B cell (primary cell): ENCODE measurements around the gene NEXMIF. TPM values are rescaled to one million over a fixed set of nuclear protein-coding genes. Genes with fewer than 3 reads are reported as not detected.

Experiments
- ATAC-seq: fragments of 200-7000 bp; cut with Tn5 transposase; one replicate; pipeline ENCODE4 v1.10.0; 2021; ENCODE audit warnings: low read depth, mild to moderate bottlenecking, moderate number of reproducible peaks, moderate library complexity
- CTCF ChIA-PET: fragments of 350-600 bp; sonication (Branson Sonifier 250); formaldehyde crosslinking; loops from one replicate; lab custom pipeline; 2021; ENCODE audit warnings: antibody characterized with exemption, inconsistent platforms; lab: Charles Lee
- POLR2A ChIA-PET: fragments of 350-600 bp; sonication (Branson Sonifier 250); formaldehyde crosslinking; loops from one replicate; lab custom pipeline; 2021; ENCODE audit warnings: antibody characterized with exemption; lab: Charles Lee
- DNase-seq: peaks from one replicate; pipeline ENCODE4 v3.0.0; 2013
- H2AFZ ChIP-seq: 2 replicates; pipeline ENCODE4 v1.6.1; 2012; ENCODE audit warnings: mild to moderate bottlenecking, low read depth, low read length; ENCODE audit not compliant: insufficient read depth, poor library complexity, severe bottlenecking
- H3K27ac ChIP-seq, 2 donors: 1 replicate in 1 of 2; 2 replicates in 1 of 2; pipeline ENCODE4 v1.5.1; 2012 to 2013; ENCODE audit warnings: low read length in 2 of 2, mild to moderate bottlenecking in 2 of 2, moderate library complexity in 1 of 2
- H3K27me3 ChIP-seq, 4 experiments: fragments of 200-600 bp in 1 of 4; sonication (generic) in 1 of 4; replicated peaks in 1 of 4; 1 replicate in 2 of 4; 2 replicates in 2 of 4; pipeline versions ENCODE4 v1.6.1 to v1.7.0; 2013 to 2016; ENCODE audit warnings: low read length in 3 of 4, mild to moderate bottlenecking in 2 of 4, mixed read lengths in 1 of 4, moderate library complexity in 1 of 4; ENCODE audit not compliant: insufficient read depth in 4 of 4, control insufficient read depth in 3 of 4; ENCODE audit errors: control extremely low read depth in 1 of 4
- H3K36me3 ChIP-seq, 2 experiments: replicated peaks in 1 of 2; 1 replicate in 1 of 2; 2 replicates in 1 of 2; pipeline versions ENCODE4 v1.6.1 to v1.7.1; 2013; ENCODE audit warnings: low read length in 1 of 2; ENCODE audit not compliant: insufficient read depth in 2 of 2, control insufficient read depth in 1 of 2; ENCODE audit errors: control extremely low read depth in 1 of 2, extremely low read depth in 1 of 2
- H3K4me1 ChIP-seq, 2 donors: fragments of 200-600 bp in 1 of 2; sonication (generic) in 1 of 2; 1 replicate in 1 of 2; 2 replicates in 1 of 2; pipeline versions ENCODE4 v1.5.1 to v1.6.1; 2013 to 2017; ENCODE audit warnings: low read length in 2 of 2; ENCODE audit not compliant: control insufficient read depth in 2 of 2, insufficient read depth in 2 of 2
- H3K4me2 ChIP-seq: replicated peaks from 2 replicates; pipeline ENCODE3; 2012; ENCODE audit warnings: mild to moderate bottlenecking, low read depth, low read length; ENCODE audit not compliant: poor library complexity, severe bottlenecking
- H3K4me3 ChIP-seq, 5 experiments: fragments of 200-600 bp in 1 of 5; sonication (generic) in 1 of 5; 1 replicate in 3 of 5; 2 replicates in 2 of 5; pipeline versions ENCODE4 v1.5.1 to v1.7.0; 2011 to 2016; ENCODE audit warnings: low read length in 4 of 5, mild to moderate bottlenecking in 4 of 5, low read depth in 2 of 5, control low read depth in 1 of 5, moderate library complexity in 1 of 5; ENCODE audit not compliant: insufficient read depth in 1 of 5; ENCODE audit errors: control extremely low read depth in 1 of 5, extremely low read depth in 1 of 5
- H3K79me2 ChIP-seq: fragments of 200-600 bp; sonication (generic); one replicate; pipeline ENCODE4 v1.6.0; 2016; ENCODE audit warnings: low read length; ENCODE audit not compliant: control insufficient read depth, insufficient read depth
- H3K9ac ChIP-seq: fragments of 200-600 bp; sonication (generic); 2 replicates; pipeline ENCODE4 v1.6.1; 2017; ENCODE audit warnings: mild to moderate bottlenecking, low read length, moderate library complexity
- H3K9me3 ChIP-seq, 3 donors: one replicate each; pipeline versions ENCODE4 v1.6.1 to v1.7.1; 2013; ENCODE audit warnings: low read length in 2 of 3; ENCODE audit not compliant: control insufficient read depth in 2 of 3, insufficient read depth in 1 of 3; ENCODE audit errors: control extremely low read depth in 1 of 3
- H4K20me1 ChIP-seq: 2 replicates; pipeline ENCODE4 v1.6.0; 2012; ENCODE audit warnings: mild to moderate bottlenecking, low read length; ENCODE audit not compliant: insufficient read depth, control insufficient read depth, poor library complexity, severe bottlenecking
- H3K27ac Mint-ChIP-seq: one replicate; pipeline ENCODE4 v1.8.0; 2021; ENCODE audit warnings: mixed read lengths
- H3K27me3 Mint-ChIP-seq: one replicate; pipeline ENCODE4 v1.8.0; 2021; ENCODE audit warnings: mixed read lengths
- H3K4me1 Mint-ChIP-seq: one replicate; pipeline ENCODE4 v1.8.0; 2021; ENCODE audit warnings: mixed read lengths
- H3K4me3 Mint-ChIP-seq: one replicate; pipeline ENCODE4 v1.8.0; 2021; ENCODE audit warnings: mixed read lengths
- H3K9me3 Mint-ChIP-seq: one replicate; pipeline ENCODE4 v1.8.0; 2022; ENCODE audit warnings: mixed read lengths; ENCODE audit not compliant: insufficient read depth
- CTCF ChIP-seq: fragments of 200-600 bp; IDR thresholded peaks from one replicate; pipeline ENCODE4 v1.8.0; 2022; ENCODE audit warnings: antibody characterized with exemption, mild to moderate bottlenecking
- EZH2 ChIP-seq: IDR thresholded peaks from 2 replicates; pipeline ENCODE4 v1.6.1; 2012; ENCODE audit warnings: borderline replicate concordance, low read depth, mild to moderate bottlenecking, moderate library complexity, low read length; ENCODE audit not compliant: insufficient read depth, poor library complexity, severe bottlenecking
- whole genome bisulfite sequencing: methylation state at CpG from one replicate; pipeline ENCODE4 v1.1.5; 2013; ENCODE audit warnings: missing lambda C conversion rate; ENCODE audit not compliant: insufficient coverage; 5-methylcytosine and 5-hydroxymethylcytosine counted together
- intact Hi-C: fragments of 100-400 bp; cut with micrococcal nuclease; formaldehyde crosslinking; loops from one replicate; pipeline ENCODE4 v1.10.0; 2022
- polyA plus RNA-seq: library from polyadenylated mRNA; depleted of rRNA; stranded (reverse); fragments of >200 nt; gene quantifications from 2 replicates; pipeline ENCODE4 v1.2.3, GENCODE V29; 2012
- total RNA-seq, 2 donors: library from RNA; stranded (reverse); fragments of 120-200 nt in 1 of 2; gene quantifications; 1 replicate in 1 of 2; 2 replicates in 1 of 2; pipeline versions ENCODE4 v1.2.3 to v1.2.4, GENCODE V29; 2013 to 2022

The NEXMIF gene
- total and polyA plus RNA-seq, 2 donors (not counting 1 experiment from before 2014, with no cell fraction given), result 0.18 to 2.5 TPM

GRCh38 chrX:74865725-74866124 is 59.5 kb downstream of the NEXMIF start:
- Mint-ChIP-seq H3K9me3 (peaks cover 9% of the 10 kb centered on the region), H3K4me3 (no peak overlapping the region), H3K27ac (no peak overlapping the region), H3K4me1 (no peaks in the 10 kb centered on the region), H3K27me3 (no peaks in the 10 kb centered on the region)
- no peaks in the 10 kb centered on the region for H3K27me3 ChIP-seq
- H3K79me2 ChIP-seq, result no peaks in the 10 kb centered on the region
- DNase-seq (no peak), ATAC-seq (no peak)
- no peak overlapping the region for H3K4me2 ChIP-seq
- peaks cover 0 to 21% (median 7%) of the 10 kb centered on the region in 3 donors for H3K9me3 ChIP-seq
- CTCF ChIA-PET, result no interaction called here
- H3K9ac ChIP-seq, result no peak overlapping the region
- H4K20me1 ChIP-seq, result no peaks in the 10 kb centered on the region
- H2AFZ ChIP-seq, result no peak overlapping the region
- H3K36me3 ChIP-seq, result no peaks in the 10 kb centered on the region
- 96% methylated on average over 3 of the region's 4 CpGs for WGBS
- H3K4me3 ChIP-seq, result no peak overlapping the region
- POLR2A ChIA-PET, result no interaction called here
- H3K27ac ChIP-seq, result no peak overlapping the region
- intact Hi-C loops, result no loop called here
- no peaks in the 10 kb centered on the region for H3K4me1 ChIP-seq
- TF ChIP-seq EZH2, result no peak
- no peak for TF ChIP-seq CTCF

- ChIA-PET CTCF (no interaction called here), POLR2A (no interaction called here)
- intact Hi-C loops, result no loop called here
- TF ChIP-seq CTCF, result no peak
- no peak overlapping the region for H3K4me3 Mint-ChIP-seq
- no CpG with 5 or more reads among the region's 2 CpGs for WGBS
- no peak overlapping the region for H3K9ac ChIP-seq
- H3K27me3 ChIP-seq, result no peaks in the 10 kb centered on the region
- no peaks in the 10 kb centered on the region for H3K27me3 Mint-ChIP-seq
- no peaks in the 10 kb centered on the region for H3K79me2 ChIP-seq
- H3K9me3 Mint-ChIP-seq, result peaks cover 3% of the 10 kb centered on the region
- H2AFZ ChIP-seq, result no peak overlapping the region
- no peak overlapping the region for H3K27ac ChIP-seq
- no peaks in the 10 kb centered on the region for H3K36me3 ChIP-seq
- H3K4me1 Mint-ChIP-seq, result no peaks in the 10 kb centered on the region
- H3K4me3 ChIP-seq, result no peak overlapping the region
- H3K4me1 ChIP-seq, result no peaks in the 10 kb centered on the region
- ATAC-seq, result no peak
- H3K9me3 ChIP-seq, result peaks cover 0 to 24% (median 12%) of the 10 kb centered on the region in 3 donors
- DNase-seq, result no peak
- H3K27ac Mint-ChIP-seq, result no peak overlapping the region
- H4K20me1 ChIP-seq, result no peaks in the 10 kb centered on the region
- H3K4me2 ChIP-seq, result no peak overlapping the region
These were observed 72.0 kb downstream of the NEXMIF start for GRCh38 chrX:74853255-74853654.
